OCI-LY1 (cell line): ENCODE measurements around the gene PCBP2.
A peak's percentile ranks its signal among the peaks of the same experiment; 100 is the strongest.

Source experiments
- H2AFZ ChIP-seq: fragments of 200-600 bp; sonication (generic), shearing (Covaris generic); 2 replicates; pipeline ENCODE4 v1.6.0; 2014; ENCODE audit warnings: antibody characterized with exemption, mild to moderate bottlenecking, low read length
- H3F3A ChIP-seq: fragments of 200-600 bp; sonication (generic), shearing (Covaris generic); 2 replicates; pipeline ENCODE4 v1.6.0; 2014; ENCODE audit warnings: mild to moderate bottlenecking, antibody characterized with exemption, low read length, moderate library complexity; ENCODE audit not compliant: insufficient read depth
- H3K27ac ChIP-seq: fragments of 200-600 bp; sonication (generic); 2 replicates; pipeline ENCODE4 v1.5.1; 2014; ENCODE audit warnings: low read length, mixed run types, mild to moderate bottlenecking, low read depth; ENCODE audit not compliant: poor library complexity, severe bottlenecking
- H3K27me3 ChIP-seq: fragments of 200-600 bp; sonication (generic); 2 replicates; pipeline ENCODE4 v1.6.0; 2014; ENCODE audit warnings: antibody characterized with exemption, mild to moderate bottlenecking, low read length, moderate library complexity; ENCODE audit not compliant: insufficient read depth
- H3K36me3 ChIP-seq: fragments of 200-600 bp; sonication (generic); 2 replicates; pipeline ENCODE4 v1.6.1; 2014; ENCODE audit warnings: mild to moderate bottlenecking, antibody characterized with exemption, low read length, moderate library complexity, mixed read lengths; ENCODE audit not compliant: insufficient read depth
- H3K4me1 ChIP-seq: fragments of 200-600 bp; sonication (generic); 2 replicates; pipeline ENCODE4 v1.5.1; 2014; ENCODE audit warnings: mild to moderate bottlenecking, low read length, moderate library complexity; ENCODE audit not compliant: insufficient read depth, severe bottlenecking
- H3K4me2 ChIP-seq: fragments of 200-600 bp; sonication (generic), shearing (Covaris generic); 2 replicates; pipeline ENCODE4 v1.6.1; 2014; ENCODE audit warnings: low read length
- H3K4me3 ChIP-seq: fragments of 200-600 bp; sonication (generic); 2 replicates; pipeline ENCODE4 v1.5.1; 2014; ENCODE audit warnings: low read length, low read depth, mild to moderate bottlenecking, mixed read lengths; ENCODE audit not compliant: poor library complexity, severe bottlenecking
- H3K79me2 ChIP-seq: fragments of 200-600 bp; shearing (Covaris generic); 2 replicates; pipeline ENCODE4 v1.6.1; 2016; ENCODE audit warnings: mixed run types, low read length, mixed read lengths; ENCODE audit not compliant: insufficient read depth
- H3K9ac ChIP-seq: fragments of 200-600 bp; sonication (generic), shearing (Covaris generic); 2 replicates; pipeline ENCODE4 v1.6.1; 2014; ENCODE audit warnings: mild to moderate bottlenecking, low read length, mixed read lengths
- H3K9me2 ChIP-seq: fragments of 200-600 bp; sonication (generic), shearing (Covaris generic); 2 replicates; pipeline ENCODE4 v1.6.1; 2014; ENCODE audit warnings: low read depth, mild to moderate bottlenecking, low read length, mixed read lengths
- H3K9me3 ChIP-seq: fragments of 200-600 bp; shearing (Covaris generic); 2 replicates; pipeline ENCODE4 v1.6.1; 2014; ENCODE audit warnings: low read length, mixed read lengths
- H4K20me1 ChIP-seq: fragments of 200-600 bp; sonication (generic), shearing (Covaris generic); 2 replicates; pipeline ENCODE4 v1.6.0; 2016; ENCODE audit warnings: mild to moderate bottlenecking, low read length; ENCODE audit not compliant: insufficient read depth
- EZH2 ChIP-seq: fragments of 200-600 bp; sonication (generic), shearing (Covaris generic); IDR thresholded peaks from 2 replicates; pipeline ENCODE4 v1.8.0; 2017; ENCODE audit warnings: borderline replicate concordance, mixed run types, mild to moderate bottlenecking, antibody characterized with exemption, low read length, moderate library complexity, mixed read lengths
- TF ChIP-seq, protein P1 (sequence below): fragments of 200-600 bp; sonication (generic), shearing (Covaris generic); IDR thresholded peaks from 2 replicates; pipeline ENCODE4 v1.5.1; 2017; ENCODE audit warnings: mild to moderate bottlenecking, antibody characterized with exemption, low read length, moderate library complexity, mixed read lengths

The PCBP2 gene

DNA sequence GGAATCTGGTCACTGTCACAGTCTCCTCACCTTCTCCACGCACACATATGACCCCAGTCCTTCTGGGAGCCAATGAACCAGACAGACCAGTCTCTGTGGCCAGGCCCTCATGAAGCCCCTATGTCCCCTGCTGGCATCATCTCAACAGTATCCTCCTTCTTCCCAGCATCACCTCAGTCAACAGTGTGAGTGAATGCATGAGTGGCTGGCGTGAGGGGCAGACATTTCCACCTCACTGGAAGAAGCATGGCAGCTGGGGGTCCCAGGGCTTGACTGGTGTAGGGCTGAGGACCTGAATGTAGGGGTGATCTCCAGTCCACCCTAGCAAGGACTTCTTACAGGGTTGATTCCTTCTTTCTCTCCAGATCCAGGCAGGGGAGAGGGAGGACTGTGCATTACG lies 45.6 kb downstream of the PCBP2 start:
- H4K20me1 ChIP-seq = no peaks in the 10 kb centered on the region
- TF ChIP-seq, protein P1, sequence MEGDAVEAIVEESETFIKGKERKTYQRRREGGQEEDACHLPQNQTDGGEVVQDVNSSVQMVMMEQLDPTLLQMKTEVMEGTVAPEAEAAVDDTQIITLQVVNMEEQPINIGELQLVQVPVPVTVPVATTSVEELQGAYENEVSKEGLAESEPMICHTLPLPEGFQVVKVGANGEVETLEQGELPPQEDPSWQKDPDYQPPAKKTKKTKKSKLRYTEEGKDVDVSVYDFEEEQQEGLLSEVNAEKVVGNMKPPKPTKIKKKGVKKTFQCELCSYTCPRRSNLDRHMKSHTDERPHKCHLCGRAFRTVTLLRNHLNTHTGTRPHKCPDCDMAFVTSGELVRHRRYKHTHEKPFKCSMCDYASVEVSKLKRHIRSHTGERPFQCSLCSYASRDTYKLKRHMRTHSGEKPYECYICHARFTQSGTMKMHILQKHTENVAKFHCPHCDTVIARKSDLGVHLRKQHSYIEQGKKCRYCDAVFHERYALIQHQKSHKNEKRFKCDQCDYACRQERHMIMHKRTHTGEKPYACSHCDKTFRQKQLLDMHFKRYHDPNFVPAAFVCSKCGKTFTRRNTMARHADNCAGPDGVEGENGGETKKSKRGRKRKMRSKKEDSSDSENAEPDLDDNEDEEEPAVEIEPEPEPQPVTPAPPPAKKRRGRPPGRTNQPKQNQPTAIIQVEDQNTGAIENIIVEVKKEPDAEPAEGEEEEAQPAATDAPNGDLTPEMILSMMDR = no peak
- no peak for TF ChIP-seq EZH2
- H3K9me2 ChIP-seq = no peaks in the 10 kb centered on the region
- H3K4me3 ChIP-seq = no peak overlapping the region
- H3K4me2 ChIP-seq = no peak overlapping the region
- H3F3A ChIP-seq = no peaks in the 10 kb centered on the region
- H3K27me3 ChIP-seq = no peaks in the 10 kb centered on the region
- H3K27ac ChIP-seq = no peak overlapping the region
- H3K9ac ChIP-seq = no peak overlapping the region
- no peaks in the 10 kb centered on the region for H3K9me3 ChIP-seq
- H3K36me3 ChIP-seq = no peaks in the 10 kb centered on the region
- H3K79me2 ChIP-seq = peaks cover 7% of the 10 kb centered on the region; the same call in 1 of the 2 replicates
- H2AFZ ChIP-seq = no peak overlapping the region
- peaks cover 40% of the 10 kb centered on the region for H3K4me1 ChIP-seq

GRCh38 chr12:53498235-53498630 lies 46.3 kb downstream of the PCBP2 start:
- Histone ChIP-seq H3K4me2 (no peak overlapping the region), H3K4me3 (no peak overlapping the region), H3K9ac (no peak overlapping the region), H3K9me2 (no peaks in the 10 kb centered on the region), H3K79me2 (peaks cover 7% of the 10 kb centered on the region; the same call in 1 of the 2 replicates), H3K4me1 (peaks cover 40% of the 10 kb centered on the region), H3K36me3 (no peaks in the 10 kb centered on the region), H3K27me3 (no peaks in the 10 kb centered on the region), H2AFZ (no peak overlapping the region), H3F3A (no peaks in the 10 kb centered on the region), H3K27ac (no peak overlapping the region), H3K9me3 (no peaks in the 10 kb centered on the region), H4K20me1 (no peaks in the 10 kb centered on the region)
- no peak for TF ChIP-seq EZH2
- TF ChIP-seq, protein P1 = no peak

GRCh38 chr12:53499266-53500141 lies 47.6 kb downstream of the PCBP2 start, which contains the start of gene MAP3K12:
Gene MAP3K12, minus strand, starts transcription at chr12:53499458. Its CDS starts 12,067 bp downstream, at chr12:53487391.
- no peak for TF ChIP-seq EZH2
- TF ChIP-seq, protein P1 = peak; percentile 12; the same call in 1 of the 2 replicates
- Histone ChIP-seq H3K9me2 (no peaks in the 10 kb centered on the region), H3K9me3 (no peaks in the 10 kb centered on the region), H3K4me3 (peak within 1 kb of the TSS; percentile 80), H3F3A (no peaks in the 10 kb centered on the region), H3K4me2 (peak within 1 kb of the TSS; percentile 97), H3K36me3 (peaks cover 6% of the 10 kb centered on the region; the same call in 1 of the 2 replicates), H3K27ac (peak within 1 kb of the TSS; percentile 86), H4K20me1 (no peaks in the 10 kb centered on the region), H3K4me1 (peaks cover 30% of the 10 kb centered on the region), H3K27me3 (no peaks in the 10 kb centered on the region), H3K79me2 (peaks cover 7% of the 10 kb centered on the region; the same call in 1 of the 2 replicates), H2AFZ (no peak within 1 kb of the TSS), H3K9ac (peak within 1 kb of the TSS; percentile 80)
